Ovary (tissue), 3 donors: ENCODE measurements around the gene ANKRD39.

ENCODE experiments used
- EP300 ChIP-seq: sonication (generic); formaldehyde crosslinking; IDR thresholded peaks from one replicate; pipeline ENCODE4 v1.6.1; 2017; ENCODE audit warnings: antibody characterized with exemption
- POLR2A ChIP-seq: fragments of 450-650 bp; IDR thresholded peaks from one replicate; pipeline ENCODE4 v1.6.1; 2017; ENCODE audit warnings: antibody characterized with exemption, mild to moderate bottlenecking, moderate library complexity
- TF ChIP-seq, protein P1 (sequence below), 3 donors: fragments of 450-650 bp in 2 of 3; fragments of 200-600 bp in 1 of 3; IDR thresholded peaks; one replicate each; pipeline versions ENCODE4 v1.5.1 to v1.8.0; 2016 to 2022; ENCODE audit warnings: antibody characterized with exemption in 3 of 3, mild to moderate bottlenecking in 1 of 3
- donor health status: DM: no; HTN: no; CAD: no.

DNA sequence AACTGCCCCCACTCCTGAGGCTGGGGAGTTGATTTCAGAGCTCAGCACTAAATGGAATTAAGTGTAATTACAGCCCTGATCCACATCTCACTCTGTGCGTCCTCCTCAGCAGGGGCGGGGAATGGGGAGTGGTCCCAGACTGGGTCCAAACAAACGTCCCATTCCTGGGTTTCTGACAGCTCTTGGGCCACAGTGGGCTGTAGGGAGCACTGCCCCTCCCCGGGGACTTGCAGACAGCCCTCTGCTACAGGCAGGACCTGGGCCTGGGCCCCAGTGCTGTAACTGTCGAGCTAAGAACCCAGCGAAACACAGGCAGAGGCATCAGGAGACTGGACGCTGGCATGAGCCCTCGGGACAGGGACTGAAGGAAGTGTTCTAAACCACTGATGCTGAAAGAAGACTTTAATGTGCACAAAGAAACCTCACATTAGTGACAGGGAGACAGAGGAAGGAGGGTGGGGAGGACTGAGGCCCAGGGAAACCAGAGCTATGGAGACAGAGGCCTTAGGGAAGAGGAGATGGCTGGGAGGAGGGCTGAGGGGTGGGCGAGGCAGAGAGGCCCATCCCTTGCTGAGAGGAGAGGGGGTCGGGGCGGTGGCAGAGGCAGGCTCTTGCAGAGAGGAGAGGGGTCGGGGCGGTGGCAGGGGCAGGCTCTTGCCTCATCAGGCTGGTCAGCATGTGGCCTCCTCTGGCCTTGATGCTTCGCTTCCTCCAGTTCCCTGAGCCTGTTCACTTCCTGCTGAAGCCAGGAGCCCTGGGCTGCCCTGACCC is 17.9 kb upstream of the ANKRD39 start:
- TF ChIP-seq, protein P1, sequence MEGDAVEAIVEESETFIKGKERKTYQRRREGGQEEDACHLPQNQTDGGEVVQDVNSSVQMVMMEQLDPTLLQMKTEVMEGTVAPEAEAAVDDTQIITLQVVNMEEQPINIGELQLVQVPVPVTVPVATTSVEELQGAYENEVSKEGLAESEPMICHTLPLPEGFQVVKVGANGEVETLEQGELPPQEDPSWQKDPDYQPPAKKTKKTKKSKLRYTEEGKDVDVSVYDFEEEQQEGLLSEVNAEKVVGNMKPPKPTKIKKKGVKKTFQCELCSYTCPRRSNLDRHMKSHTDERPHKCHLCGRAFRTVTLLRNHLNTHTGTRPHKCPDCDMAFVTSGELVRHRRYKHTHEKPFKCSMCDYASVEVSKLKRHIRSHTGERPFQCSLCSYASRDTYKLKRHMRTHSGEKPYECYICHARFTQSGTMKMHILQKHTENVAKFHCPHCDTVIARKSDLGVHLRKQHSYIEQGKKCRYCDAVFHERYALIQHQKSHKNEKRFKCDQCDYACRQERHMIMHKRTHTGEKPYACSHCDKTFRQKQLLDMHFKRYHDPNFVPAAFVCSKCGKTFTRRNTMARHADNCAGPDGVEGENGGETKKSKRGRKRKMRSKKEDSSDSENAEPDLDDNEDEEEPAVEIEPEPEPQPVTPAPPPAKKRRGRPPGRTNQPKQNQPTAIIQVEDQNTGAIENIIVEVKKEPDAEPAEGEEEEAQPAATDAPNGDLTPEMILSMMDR (IDR thresholded peaks at IDR 0.05): no peak
- no peak for TF ChIP-seq EP300
- TF ChIP-seq POLR2A: no peak
